ENCODE data around the gene EXOG.

- TF ChIP-seq BACH1 (IDR thresholded peaks at IDR 0.05; ENCODE audit: borderline replicate concordance) (no peak), HDAC2 (IDR thresholded peaks at IDR 0.05) (no peak), ATF2 (IDR thresholded peaks at IDR 0.05; ENCODE audit: low read length) (no peak), CTCF (IDR thresholded peaks at IDR 0.05 in 2 of 3, conservative IDR thresholded peaks at IDR 0.05 in 1 of 3; ENCODE audit: control insufficient read depth in 2 of 3, extremely low read depth in 1 of 3, insufficient read depth in 1 of 3, low read depth in 3 of 3, low read length in 3 of 3) (no peak), JUND (IDR thresholded peaks at IDR 0.05; ENCODE audit: low read depth, low read length) (no peak), USF2 (IDR thresholded peaks at IDR 0.05; ENCODE audit: borderline replicate concordance, low read depth, low read length) (no peak)
Measured at GRCh38 chr3:38497031-38497430, 891 bp downstream of the EXOG start.
